IMR-90 (cell line): Measurements from ENCODE around the gene ZNF236. TPM values are rescaled to one million over a fixed set of nuclear protein-coding genes. Genes with fewer than 3 reads are reported as not detected.

ENCODE experiments used
- CTCF ChIP-seq: conservative IDR thresholded peaks from 2 replicates; pipeline ENCODE4 v1.5.1; 2012; ENCODE audit warnings: mild to moderate bottlenecking, low read depth, low read length, improper control_type of control experiment
- polyA plus RNA-seq, 3 experiments: library from polyadenylated mRNA; depleted of rRNA; stranded (reverse); fragments of >200 nt; gene quantifications; 2 replicates each; pipeline ENCODE4 v1.2.3, GENCODE V29; 2012; ENCODE audit warnings: low replicate concordance in 1 of 3
- total RNA-seq: library from RNA; depleted of rRNA; stranded (reverse); fragments of >200 nt; gene quantifications from 2 replicates; pipeline ENCODE4 v1.2.3, GENCODE V29; 2012

ZNF236 gene
- total and polyA plus RNA-seq, 2 of the 4 experiments (the other 2 are of a cell fraction) = 3.6 to 9.7 TPM

DNA sequence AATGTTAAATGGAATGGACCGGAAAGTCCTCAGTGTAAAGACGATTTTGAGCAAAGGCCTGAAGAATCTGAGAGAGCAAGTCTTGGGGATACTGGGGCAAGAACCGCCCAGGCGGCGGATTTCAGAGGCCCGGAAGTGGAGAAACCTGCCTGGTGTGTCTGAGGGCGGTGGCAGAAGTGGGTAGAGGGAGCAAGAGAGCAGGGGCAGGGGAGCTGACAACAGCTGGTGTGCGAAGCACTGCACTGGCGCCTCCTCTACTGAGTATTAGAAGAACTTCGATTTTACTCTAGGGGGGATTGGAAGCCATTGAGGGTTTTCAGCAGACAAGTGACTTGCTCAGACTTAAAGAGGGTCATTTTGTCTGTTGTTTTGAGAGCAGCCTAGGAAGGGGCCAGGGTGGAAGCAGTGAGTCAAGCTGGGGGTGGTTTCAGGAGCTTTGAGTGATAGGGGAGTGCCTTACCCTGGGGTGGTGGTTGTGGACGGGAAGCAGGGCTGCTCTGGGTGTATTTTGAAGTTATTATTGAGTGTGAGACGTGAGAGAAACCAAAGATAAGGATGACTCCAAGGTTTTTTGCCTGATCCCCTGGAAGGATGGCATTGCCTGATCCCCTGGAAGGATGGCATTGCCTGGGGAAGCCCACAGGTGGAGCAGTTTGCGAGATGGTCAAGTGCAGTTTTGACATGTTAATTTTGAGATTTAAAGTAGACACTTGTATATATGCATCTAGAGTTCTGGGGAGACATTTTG lies 52.5 kb downstream of the ZNF236 start (continued):
- TF ChIP-seq CTCF = no peak
